ENCODE data around the gene FBXL22. TPM values are rescaled to one million over a fixed set of nuclear protein-coding genes. Genes with fewer than 3 reads are reported as not detected.
A peak's percentile ranks its signal among the peaks of the same experiment; 100 is the strongest.

FBXL22 gene
- total RNA-seq, 8 experiments from 2014 or later, result 0.75 to 3.8 (median 2.0) TPM

DNA sequence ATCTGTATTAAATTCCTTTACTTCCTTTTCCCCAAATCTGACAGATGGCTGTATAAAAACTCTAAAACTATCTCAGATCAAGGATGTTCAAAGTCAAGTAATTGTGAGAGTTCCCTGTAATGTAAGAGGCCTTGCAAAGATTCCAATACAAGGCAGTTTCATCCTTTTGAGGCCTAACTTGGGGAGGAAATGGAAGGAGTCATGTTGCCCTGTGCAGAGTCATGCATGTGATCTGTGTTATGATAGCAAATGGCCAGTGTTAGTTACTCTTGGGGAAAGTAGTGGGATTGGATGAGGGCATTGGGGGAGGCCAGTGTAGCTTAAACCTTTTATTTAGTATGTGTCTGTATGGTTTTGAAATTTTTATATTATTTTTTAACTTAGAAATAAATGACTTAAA lies 23.7 kb upstream of the FBXL22 start:
- H3K4me1 ChIP-seq (replicated peaks in 1 of 2), result no peaks in the 10 kb centered on the region
- no peak overlapping the region for H3K27ac ChIP-seq
- H3K4me3 ChIP-seq, result no peak overlapping the region
- in situ Hi-C loops (cut with MboI; ENCODE audit: low pct_unique_long_range_greater_than_20kb in 2 of 9, low sequenced_read_pairs in 9 of 9, unreplicated experiment in 9 of 9), result no loop called here
- peak in 1 of 8 experiments; percentile 63 for ATAC-seq (replicated peaks in 6 of 8)

- WGBS, 10 experiments, result 14 to 88% (median 67%) methylated on average over 1 of the region's 1 CpG; no CpG with 5 or more reads in 3 of the 10 experiments
Observed at GRCh38 chr15:63575312-63575711, 21.9 kb upstream of the FBXL22 start.

GRCh38 chr15:63576441-63576840 lies 20.7 kb upstream of the FBXL22 start:
- Histone ChIP-seq H3K27ac (no peak overlapping the region), H3K4me3 (no peak overlapping the region), H3K4me1 (replicated peaks in 1 of 2) (no peaks in the 10 kb centered on the region)
- no peak for ATAC-seq (replicated peaks in 6 of 8)
- 48 to 100% (median 92%) methylated on average over 1 to 6 of the region's 6 CpGs for WGBS, 10 experiments
- in situ Hi-C loops (cut with MboI; ENCODE audit: low pct_unique_long_range_greater_than_20kb in 2 of 9, low sequenced_read_pairs in 9 of 9, unreplicated experiment in 9 of 9), result no loop called here

More at GRCh38 chr15:63575312-63575711, 21.9 kb upstream of the FBXL22 start:
- H3K4me3 ChIP-seq, result no peak overlapping the region
- H3K27ac ChIP-seq, result no peak overlapping the region
- ATAC-seq (replicated peaks in 6 of 8), result no peak
- no peaks in the 10 kb centered on the region for H3K4me1 ChIP-seq (replicated peaks in 1 of 2)
- in situ Hi-C loops (cut with MboI; ENCODE audit: low pct_unique_long_range_greater_than_20kb in 2 of 9, low sequenced_read_pairs in 9 of 9, unreplicated experiment in 9 of 9), result no loop called here

- Histone ChIP-seq H3K4me3 (no peak overlapping the region), H3K4me1 (replicated peaks in 1 of 2) (no peaks in the 10 kb centered on the region), H3K27ac (no peak overlapping the region)
- ATAC-seq (replicated peaks in 6 of 8), result no peak
- in situ Hi-C loops (cut with MboI; ENCODE audit: low pct_unique_long_range_greater_than_20kb in 2 of 9, low sequenced_read_pairs in 9 of 9, unreplicated experiment in 9 of 9), result no loop called here
Observed at GRCh38 chr15:63582179-63582578, 15.0 kb upstream of the FBXL22 start.

DNA sequence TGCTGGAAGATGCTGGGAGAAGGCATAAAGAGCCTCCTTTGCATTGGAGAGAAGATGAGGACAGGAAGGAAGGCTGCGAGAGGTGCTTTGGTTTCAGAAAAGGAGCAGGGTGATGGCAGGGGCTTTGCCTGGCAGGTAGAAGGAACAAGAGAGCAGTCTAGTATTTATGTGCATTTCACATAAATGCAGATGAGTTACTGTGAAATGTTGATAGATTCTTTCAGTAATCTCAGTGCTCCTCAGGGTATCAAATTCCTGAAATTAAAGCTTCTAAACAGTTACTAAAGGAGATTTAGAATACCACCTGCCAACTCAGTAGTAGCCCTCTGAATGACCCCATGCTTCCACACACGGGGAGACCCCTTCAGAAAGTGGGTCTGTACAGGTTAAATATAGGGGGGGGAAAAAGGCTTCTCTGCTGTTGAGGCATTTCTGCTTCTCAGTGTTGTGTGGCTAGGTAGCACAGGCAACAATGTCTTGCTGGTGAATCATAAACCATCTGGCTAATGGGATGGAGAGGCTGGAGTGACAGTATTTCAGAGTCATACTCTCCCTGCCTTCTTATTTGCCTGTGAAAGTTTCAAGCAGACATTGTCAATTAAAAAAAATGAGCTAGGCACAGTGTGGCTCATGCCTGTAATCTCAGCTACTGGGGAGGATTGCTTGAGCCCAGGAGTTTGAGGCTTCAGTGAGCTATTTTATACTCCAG lies 14.3 kb upstream of the FBXL22 start:
- Histone ChIP-seq H3K27ac (no peak overlapping the region), H3K4me1 (replicated peaks in 1 of 2) (no peaks in the 10 kb centered on the region), H3K4me3 (no peak overlapping the region)
- peak; percentile 39 to 98 (median 72) for ATAC-seq (replicated peaks in 6 of 8)
- in situ Hi-C loops (cut with MboI; ENCODE audit: low pct_unique_long_range_greater_than_20kb in 2 of 9, low sequenced_read_pairs in 9 of 9, unreplicated experiment in 9 of 9), result no loop called here
- 14 to 100% (median 80%) methylated on average over 1 to 2 of the region's 2 CpGs; no CpG with 5 or more reads in 1 of the 10 experiments for WGBS, 10 experiments

DNA sequence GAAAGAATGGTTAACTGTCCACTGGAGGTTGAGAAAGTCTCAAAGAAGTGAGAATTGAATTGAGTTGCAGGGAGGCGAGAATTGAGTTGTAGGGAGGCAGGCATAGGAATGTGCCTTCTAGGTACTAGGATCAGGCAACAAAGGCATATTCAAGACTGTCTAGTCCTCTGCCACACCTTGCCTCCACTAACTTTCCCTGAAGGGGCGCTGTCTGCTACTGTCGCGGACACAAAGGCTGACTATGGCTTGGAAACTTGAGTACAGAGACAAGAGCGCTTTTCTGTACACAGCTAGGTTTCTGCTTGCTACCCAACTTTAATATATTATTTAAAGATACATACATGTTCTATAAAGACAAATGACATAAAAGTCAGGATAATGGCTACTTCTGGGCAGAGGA lies 10.4 kb upstream of the FBXL22 start:
- in situ Hi-C loops (cut with MboI; ENCODE audit: low pct_unique_long_range_greater_than_20kb in 2 of 9, low sequenced_read_pairs in 9 of 9, unreplicated experiment in 9 of 9), result no loop called here
- H3K4me1 ChIP-seq (replicated peaks in 1 of 2), result no peaks in the 10 kb centered on the region
- no peak overlapping the region for H3K27ac ChIP-seq
- whole genome bisulfite sequencing, 10 experiments, result 92 to 100% (median 100%) methylated on average over 1 to 4 of the region's 5 CpGs; no CpG with 5 or more reads in 1 of the 10 experiments
- ATAC-seq (replicated peaks in 6 of 8), result no peak
- no peak overlapping the region for H3K4me3 ChIP-seq

DNA sequence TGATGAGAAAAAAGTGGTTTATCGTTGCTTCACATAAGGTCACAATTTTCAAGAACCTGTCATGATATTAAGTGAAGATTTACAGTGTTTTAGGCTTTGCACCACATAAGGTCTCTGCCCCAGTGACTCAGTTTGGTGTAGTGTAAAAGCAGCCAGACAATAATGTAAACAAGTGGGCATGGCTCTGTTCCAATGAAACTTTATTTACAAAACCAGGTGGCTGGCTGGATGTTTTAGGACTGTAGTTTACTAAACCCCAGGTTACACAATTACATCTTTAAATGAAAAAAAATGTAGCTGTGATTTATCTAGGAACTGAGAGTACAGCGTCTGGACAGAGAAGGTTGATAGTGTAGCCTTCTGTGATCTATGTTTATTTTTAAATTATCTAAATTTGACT lies 9.7 kb upstream of the FBXL22 start:
- H3K4me3 ChIP-seq, result no peak overlapping the region
- in situ Hi-C loops (cut with MboI; ENCODE audit: low pct_unique_long_range_greater_than_20kb in 2 of 9, low sequenced_read_pairs in 9 of 9, unreplicated experiment in 9 of 9), result no loop called here
- no peaks in the 10 kb centered on the region for H3K4me1 ChIP-seq (replicated peaks in 1 of 2)
- WGBS, 10 experiments, result 38 to 100% (median 94%) methylated on average over 1 to 2 of the region's 2 CpGs; no CpG with 5 or more reads in 1 of the 10 experiments
- no peak overlapping the region for H3K27ac ChIP-seq
- no peak for ATAC-seq (replicated peaks in 6 of 8)

DNA sequence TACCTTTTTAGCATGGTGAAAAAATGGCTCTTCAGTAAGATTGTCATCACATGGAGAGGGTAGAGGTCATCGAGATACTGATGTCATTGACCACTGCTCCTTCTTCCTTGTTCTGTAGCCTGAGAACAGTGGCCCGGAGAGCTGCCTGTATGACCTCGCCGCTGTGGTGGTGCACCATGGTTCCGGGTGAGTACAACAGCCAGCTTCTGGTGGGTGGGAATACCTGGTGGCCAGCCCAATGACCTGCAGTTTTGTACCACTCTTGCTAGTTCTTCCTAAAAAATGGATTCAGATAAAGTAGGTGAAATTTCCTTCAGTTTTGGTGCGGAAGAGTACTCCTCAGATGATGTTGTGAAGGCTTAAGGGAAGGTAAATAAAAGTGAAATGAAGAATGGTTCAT lies 8.4 kb upstream of the FBXL22 start:
- Histone ChIP-seq H3K27ac (no peak overlapping the region), H3K4me3 (no peak overlapping the region), H3K4me1 (replicated peaks in 1 of 2) (no peaks in the 10 kb centered on the region)
- ATAC-seq (replicated peaks in 6 of 8), result no peak
- 86 to 100% (median 96%) methylated on average over 1 to 6 of the region's 6 CpGs; no CpG with 5 or more reads in 2 of the 10 experiments for WGBS, 10 experiments
- in situ Hi-C loops (cut with MboI; ENCODE audit: low pct_unique_long_range_greater_than_20kb in 2 of 9, low sequenced_read_pairs in 9 of 9, unreplicated experiment in 9 of 9), result no loop called here

DNA sequence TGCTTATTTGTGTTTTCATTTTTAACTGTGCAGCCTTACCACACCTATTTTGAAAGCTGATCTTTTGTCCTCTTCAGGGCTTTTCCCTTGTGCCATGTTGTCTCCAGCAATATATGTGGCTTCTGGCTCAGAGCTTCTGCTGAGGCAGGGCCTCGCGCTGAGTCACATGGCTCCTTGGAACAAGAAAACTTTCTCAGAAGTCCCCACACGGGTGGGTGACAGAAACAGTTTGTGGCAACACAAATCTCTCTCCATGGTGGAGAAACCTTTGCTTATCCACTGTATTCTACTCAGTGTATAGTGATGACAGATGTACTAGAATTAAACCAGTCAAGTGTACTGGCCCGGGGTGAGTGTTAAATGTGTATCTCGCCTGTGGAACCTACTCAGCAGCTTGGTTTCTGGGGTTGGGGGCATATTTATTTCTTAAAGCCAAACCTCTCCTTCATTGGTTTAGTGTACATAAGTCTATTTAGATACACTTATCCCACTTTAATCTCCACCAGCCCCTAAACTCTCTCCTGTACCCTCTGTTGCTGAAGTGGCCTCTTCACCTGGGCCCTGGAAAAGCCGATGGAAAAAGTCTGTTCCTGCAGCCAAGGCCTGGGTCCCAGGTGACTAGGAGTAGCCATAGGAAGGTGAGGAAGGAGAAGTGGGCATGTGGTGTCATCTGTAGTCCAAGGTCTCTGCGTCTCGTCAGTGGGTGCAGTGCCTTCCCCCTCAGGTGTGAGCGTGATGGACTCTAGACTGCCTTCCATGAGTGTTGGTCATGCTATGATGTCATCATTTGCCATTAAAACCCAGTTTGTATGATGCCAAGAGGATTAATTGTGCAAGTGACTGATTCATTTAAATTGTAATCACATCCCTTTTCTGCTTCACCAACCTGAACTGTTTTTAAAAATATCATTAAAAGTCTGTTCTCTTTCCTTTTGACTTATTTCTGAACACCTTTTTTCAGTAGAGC lies 3.2 kb upstream of the FBXL22 start:
- in situ Hi-C loops (cut with MboI; ENCODE audit: low pct_unique_long_range_greater_than_20kb in 2 of 9, low sequenced_read_pairs in 9 of 9, unreplicated experiment in 9 of 9), result no loop called here
- Histone ChIP-seq H3K4me3 (no peak overlapping the region), H3K27ac (no peak overlapping the region), H3K4me1 (replicated peaks in 1 of 2) (peaks cover 9 to 24% of the 10 kb centered on the region in 2 donors)
- peak in 2 of 8 experiments; percentile 3 to 9 for ATAC-seq (replicated peaks in 6 of 8)
- 30 to 100% (median 71%) methylated on average over 2 to 6 of the region's 9 CpGs; no CpG with 5 or more reads in 3 of the 10 experiments for WGBS, 10 experiments

- 33 to 100% (median 67%) methylated on average over 1 to 3 of the region's 3 CpGs; no CpG with 5 or more reads in 4 of the 10 experiments for WGBS, 10 experiments
- Histone ChIP-seq H3K4me1 (replicated peaks in 1 of 2) (peaks cover 16 to 32% of the 10 kb centered on the region in 2 donors), H3K27ac (no peak overlapping the region), H3K4me3 (no peak overlapping the region)
- in situ Hi-C loops (cut with MboI; ENCODE audit: low pct_unique_long_range_greater_than_20kb in 2 of 9, low sequenced_read_pairs in 9 of 9, unreplicated experiment in 9 of 9), result no loop called here
- no peak for ATAC-seq (replicated peaks in 6 of 8)
Observed at GRCh38 chr15:63595065-63595464, 2.1 kb upstream of the FBXL22 start.

GRCh38 chr15:63595688-63596087 lies 1.5 kb upstream of the FBXL22 start:
- ATAC-seq (replicated peaks in 6 of 8), result no peak
- H3K27ac ChIP-seq, result no peak overlapping the region
- in situ Hi-C loops (cut with MboI; ENCODE audit: low pct_unique_long_range_greater_than_20kb in 2 of 9, low sequenced_read_pairs in 9 of 9, unreplicated experiment in 9 of 9), result no loop called here
- H3K4me3 ChIP-seq, result no peak overlapping the region
- 57 to 100% (median 100%) methylated on average over 1 of the region's 1 CpG; no CpG with 5 or more reads in 4 of the 10 experiments for WGBS, 10 experiments
- peaks cover 20 to 36% of the 10 kb centered on the region in 2 donors for H3K4me1 ChIP-seq (replicated peaks in 1 of 2)

GRCh38 chr15:63596676-63597037 lies 530 bp upstream of the FBXL22 start:
- no peak overlapping the region for H3K4me3 ChIP-seq
- 81 to 100% (median 90%) methylated on average over 2 of the region's 2 CpGs; no CpG with 5 or more reads in 6 of the 10 experiments for WGBS, 10 experiments
- ATAC-seq (replicated peaks in 6 of 8), result peak in 1 of 8 experiments; percentile 1
- H3K27ac ChIP-seq, result no peak overlapping the region
- peaks cover 21 to 36% of the 10 kb centered on the region in 2 donors for H3K4me1 ChIP-seq (replicated peaks in 1 of 2)
- in situ Hi-C loops (cut with MboI; ENCODE audit: low pct_unique_long_range_greater_than_20kb in 2 of 9, low sequenced_read_pairs in 9 of 9, unreplicated experiment in 9 of 9), result no loop called here

GRCh38 chr15:63597821-63598220 lies 634 bp downstream of the FBXL22 start:
- Histone ChIP-seq H3K27ac (no peak overlapping the region), H3K4me1 (replicated peaks in 1 of 2) (peaks cover 25 to 40% of the 10 kb centered on the region in 2 donors), H3K4me3 (no peak overlapping the region)
- in situ Hi-C loops (cut with MboI; ENCODE audit: low pct_unique_long_range_greater_than_20kb in 2 of 9, low sequenced_read_pairs in 9 of 9, unreplicated experiment in 9 of 9), result no loop called here
- ATAC-seq (replicated peaks in 6 of 8), result no peak
- WGBS, 10 experiments, result 17 to 100% (median 66%) methylated on average over 1 to 5 of the region's 6 CpGs; no CpG with 5 or more reads in 4 of the 10 experiments
